ENCODE results near the gene EMC1.

GRCh38 chr1:19272064-19272463 lies 20.7 kb upstream of the EMC1 start:
- TF ChIP-seq, protein P1, sequence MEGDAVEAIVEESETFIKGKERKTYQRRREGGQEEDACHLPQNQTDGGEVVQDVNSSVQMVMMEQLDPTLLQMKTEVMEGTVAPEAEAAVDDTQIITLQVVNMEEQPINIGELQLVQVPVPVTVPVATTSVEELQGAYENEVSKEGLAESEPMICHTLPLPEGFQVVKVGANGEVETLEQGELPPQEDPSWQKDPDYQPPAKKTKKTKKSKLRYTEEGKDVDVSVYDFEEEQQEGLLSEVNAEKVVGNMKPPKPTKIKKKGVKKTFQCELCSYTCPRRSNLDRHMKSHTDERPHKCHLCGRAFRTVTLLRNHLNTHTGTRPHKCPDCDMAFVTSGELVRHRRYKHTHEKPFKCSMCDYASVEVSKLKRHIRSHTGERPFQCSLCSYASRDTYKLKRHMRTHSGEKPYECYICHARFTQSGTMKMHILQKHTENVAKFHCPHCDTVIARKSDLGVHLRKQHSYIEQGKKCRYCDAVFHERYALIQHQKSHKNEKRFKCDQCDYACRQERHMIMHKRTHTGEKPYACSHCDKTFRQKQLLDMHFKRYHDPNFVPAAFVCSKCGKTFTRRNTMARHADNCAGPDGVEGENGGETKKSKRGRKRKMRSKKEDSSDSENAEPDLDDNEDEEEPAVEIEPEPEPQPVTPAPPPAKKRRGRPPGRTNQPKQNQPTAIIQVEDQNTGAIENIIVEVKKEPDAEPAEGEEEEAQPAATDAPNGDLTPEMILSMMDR (IDR thresholded peaks at IDR 0.05) = no peak
- TF ChIP-seq YY1 (IDR thresholded peaks at IDR 0.05; ENCODE audit: low read depth) (no peak), POLR2AphosphoS5 (IDR thresholded peaks at IDR 0.05; ENCODE audit: low read depth, low read length) (no peak), GATA2 (CRISPR knock-in tag; IDR thresholded peaks at IDR 0.05) (no peak), RAD21 (IDR thresholded peaks at IDR 0.05; ENCODE audit: low read length) (no peak), RFX5 (IDR thresholded peaks at IDR 0.05; ENCODE audit: low read length) (no peak), EP300 (IDR thresholded peaks at IDR 0.05; ENCODE audit: borderline replicate concordance in 1 of 2, low read depth in 1 of 2, low read length in 1 of 2) (no peak), EZH2phosphoT487 (IDR thresholded peaks at IDR 0.05; ENCODE audit: borderline replicate concordance, low read depth) (no peak), TAF1 (IDR thresholded peaks at IDR 0.05; ENCODE audit: borderline replicate concordance, low read depth, low read length) (no peak), GABPA (IDR thresholded peaks at IDR 0.05; ENCODE audit: low read depth) (no peak)
- TF ChIP-seq, protein P2, sequence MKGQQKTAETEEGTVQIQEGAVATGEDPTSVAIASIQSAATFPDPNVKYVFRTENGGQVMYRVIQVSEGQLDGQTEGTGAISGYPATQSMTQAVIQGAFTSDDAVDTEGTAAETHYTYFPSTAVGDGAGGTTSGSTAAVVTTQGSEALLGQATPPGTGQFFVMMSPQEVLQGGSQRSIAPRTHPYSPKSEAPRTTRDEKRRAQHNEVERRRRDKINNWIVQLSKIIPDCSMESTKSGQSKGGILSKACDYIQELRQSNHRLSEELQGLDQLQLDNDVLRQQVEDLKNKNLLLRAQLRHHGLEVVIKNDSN (IDR thresholded peaks at IDR 0.05; ENCODE audit: borderline replicate concordance, low read depth) = no peak
- TF ChIP-seq, protein P3, sequence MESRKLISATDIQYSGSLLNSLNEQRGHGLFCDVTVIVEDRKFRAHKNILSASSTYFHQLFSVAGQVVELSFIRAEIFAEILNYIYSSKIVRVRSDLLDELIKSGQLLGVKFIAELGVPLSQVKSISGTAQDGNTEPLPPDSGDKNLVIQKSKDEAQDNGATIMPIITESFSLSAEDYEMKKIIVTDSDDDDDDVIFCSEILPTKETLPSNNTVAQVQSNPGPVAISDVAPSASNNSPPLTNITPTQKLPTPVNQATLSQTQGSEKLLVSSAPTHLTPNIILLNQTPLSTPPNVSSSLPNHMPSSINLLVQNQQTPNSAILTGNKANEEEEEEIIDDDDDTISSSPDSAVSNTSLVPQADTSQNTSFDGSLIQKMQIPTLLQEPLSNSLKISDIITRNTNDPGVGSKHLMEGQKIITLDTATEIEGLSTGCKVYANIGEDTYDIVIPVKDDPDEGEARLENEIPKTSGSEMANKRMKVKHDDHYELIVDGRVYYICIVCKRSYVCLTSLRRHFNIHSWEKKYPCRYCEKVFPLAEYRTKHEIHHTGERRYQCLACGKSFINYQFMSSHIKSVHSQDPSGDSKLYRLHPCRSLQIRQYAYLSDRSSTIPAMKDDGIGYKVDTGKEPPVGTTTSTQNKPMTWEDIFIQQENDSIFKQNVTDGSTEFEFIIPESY (IDR thresholded peaks at IDR 0.05; ENCODE audit: borderline replicate concordance, low read depth) = no peak
- TF ChIP-seq, protein P4, sequence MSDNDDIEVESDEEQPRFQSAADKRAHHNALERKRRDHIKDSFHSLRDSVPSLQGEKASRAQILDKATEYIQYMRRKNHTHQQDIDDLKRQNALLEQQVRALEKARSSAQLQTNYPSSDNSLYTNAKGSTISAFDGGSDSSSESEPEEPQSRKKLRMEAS (IDR thresholded peaks at IDR 0.05; ENCODE audit: low read depth) = no peak
- TF ChIP-seq, protein P5, sequence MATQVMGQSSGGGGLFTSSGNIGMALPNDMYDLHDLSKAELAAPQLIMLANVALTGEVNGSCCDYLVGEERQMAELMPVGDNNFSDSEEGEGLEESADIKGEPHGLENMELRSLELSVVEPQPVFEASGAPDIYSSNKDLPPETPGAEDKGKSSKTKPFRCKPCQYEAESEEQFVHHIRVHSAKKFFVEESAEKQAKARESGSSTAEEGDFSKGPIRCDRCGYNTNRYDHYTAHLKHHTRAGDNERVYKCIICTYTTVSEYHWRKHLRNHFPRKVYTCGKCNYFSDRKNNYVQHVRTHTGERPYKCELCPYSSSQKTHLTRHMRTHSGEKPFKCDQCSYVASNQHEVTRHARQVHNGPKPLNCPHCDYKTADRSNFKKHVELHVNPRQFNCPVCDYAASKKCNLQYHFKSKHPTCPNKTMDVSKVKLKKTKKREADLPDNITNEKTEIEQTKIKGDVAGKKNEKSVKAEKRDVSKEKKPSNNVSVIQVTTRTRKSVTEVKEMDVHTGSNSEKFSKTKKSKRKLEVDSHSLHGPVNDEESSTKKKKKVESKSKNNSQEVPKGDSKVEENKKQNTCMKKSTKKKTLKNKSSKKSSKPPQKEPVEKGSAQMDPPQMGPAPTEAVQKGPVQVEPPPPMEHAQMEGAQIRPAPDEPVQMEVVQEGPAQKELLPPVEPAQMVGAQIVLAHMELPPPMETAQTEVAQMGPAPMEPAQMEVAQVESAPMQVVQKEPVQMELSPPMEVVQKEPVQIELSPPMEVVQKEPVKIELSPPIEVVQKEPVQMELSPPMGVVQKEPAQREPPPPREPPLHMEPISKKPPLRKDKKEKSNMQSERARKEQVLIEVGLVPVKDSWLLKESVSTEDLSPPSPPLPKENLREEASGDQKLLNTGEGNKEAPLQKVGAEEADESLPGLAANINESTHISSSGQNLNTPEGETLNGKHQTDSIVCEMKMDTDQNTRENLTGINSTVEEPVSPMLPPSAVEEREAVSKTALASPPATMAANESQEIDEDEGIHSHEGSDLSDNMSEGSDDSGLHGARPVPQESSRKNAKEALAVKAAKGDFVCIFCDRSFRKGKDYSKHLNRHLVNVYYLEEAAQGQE (IDR thresholded peaks at IDR 0.05; ENCODE audit: low read depth, low read length) = no peak

Data from SK-N-SH (cell line).